Frontal cortex (tissue), 4 donors: ENCODE results near the gene RNU6-9. TPM values are rescaled to one million over a fixed set of nuclear protein-coding genes. Genes with fewer than 3 reads are reported as not detected.
A peak's percentile ranks its signal among the peaks of the same experiment; 100 is the strongest.

Experiments used
- DNase-seq, 2 donors: peaks; one replicate each; pipeline ENCODE4 v3.0.0; 2012; ENCODE audit warnings: low spot score in 2 of 2
- FAIRE-seq: peaks from 2 replicates; lab custom pipeline; 2012; peaks lifted over from hg19 to GRCh38; lab: Jason Lieb, UNC
- total RNA-seq: library from RNA; depleted of rRNA; stranded (reverse); fragments of >200 nt; gene quantifications from one replicate; pipeline ENCODE4 v1.2.3, GENCODE V29; 2014
- donor health status: control.
- donor health status: control.
- donor health status: control.

RNU6-9 gene
- total RNA-seq, 1 donor from 2014 or later = not detected

DNA sequence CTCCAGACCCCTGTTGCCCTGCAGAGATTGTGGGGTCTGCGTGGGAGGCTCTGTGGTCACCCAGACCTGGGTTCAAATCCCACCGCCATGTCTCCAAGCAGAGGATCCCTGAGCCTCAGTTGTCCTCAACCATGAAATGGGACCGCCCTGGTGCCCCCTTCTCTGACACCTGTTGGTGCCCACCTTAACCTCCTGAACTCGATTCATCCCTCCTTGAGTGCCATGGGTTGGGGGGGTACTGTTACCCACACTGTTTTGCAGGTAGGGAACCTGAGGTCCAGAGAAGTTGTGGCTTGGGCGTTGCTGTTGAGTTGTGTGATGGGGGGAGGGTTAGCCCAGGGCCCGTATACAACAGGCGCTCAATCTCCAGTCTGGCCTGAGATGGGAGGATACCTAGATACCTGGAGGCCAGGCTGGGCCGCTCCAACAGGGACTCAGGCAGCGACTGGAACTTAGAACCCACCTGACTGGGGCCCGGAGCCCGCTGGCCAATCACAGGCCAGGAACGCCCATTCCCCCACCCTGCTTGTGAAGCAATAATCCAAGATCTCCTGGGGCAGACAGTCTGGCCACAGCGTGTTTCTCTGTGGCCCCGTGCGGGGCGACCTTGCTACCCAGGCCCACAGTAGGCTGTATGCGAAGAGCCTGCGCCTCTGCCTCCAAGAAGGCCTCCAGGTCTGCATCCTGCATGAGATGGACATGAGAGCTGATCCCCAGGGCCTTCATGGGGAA is 35.4 kb downstream of the RNU6-9 start:
- FAIRE-seq = no peak
- DNase-seq = no peak

DNA sequence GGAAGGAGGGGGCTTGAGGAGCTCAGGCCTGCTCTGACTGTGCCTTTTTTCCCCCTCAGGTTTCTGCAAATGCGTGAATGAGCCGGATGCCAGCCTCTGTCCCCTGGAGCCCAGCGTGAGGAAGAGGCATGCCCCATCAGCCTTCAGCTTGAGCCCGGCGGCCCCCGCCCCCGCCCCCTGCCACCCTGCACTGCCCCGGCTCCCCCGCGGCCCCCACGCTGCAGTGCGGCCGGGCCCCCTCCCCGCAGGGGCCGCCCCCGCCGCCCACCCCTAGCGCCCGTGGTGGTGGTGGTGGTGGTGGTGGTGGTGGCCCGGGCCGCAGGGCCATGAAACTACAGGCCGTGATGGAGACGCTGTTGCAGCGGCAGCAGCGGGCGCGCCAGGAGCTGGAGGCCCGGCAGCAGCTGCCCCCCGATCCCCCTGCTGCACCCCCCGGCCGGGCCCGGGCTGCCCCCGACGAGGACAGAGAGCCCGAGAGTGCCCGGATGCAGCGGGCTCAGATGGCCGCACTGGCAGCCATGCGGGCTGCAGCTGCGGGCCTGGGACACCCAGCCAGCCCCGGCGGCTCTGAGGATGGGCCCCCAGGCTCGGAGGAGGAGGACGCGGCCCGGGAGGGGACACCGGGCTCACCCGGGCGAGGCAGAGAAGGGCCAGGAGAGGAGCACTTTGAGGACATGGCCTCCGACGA is 36.1 kb downstream of the RNU6-9 start:
- FAIRE-seq = no peak
- no peak for DNase-seq

DNA sequence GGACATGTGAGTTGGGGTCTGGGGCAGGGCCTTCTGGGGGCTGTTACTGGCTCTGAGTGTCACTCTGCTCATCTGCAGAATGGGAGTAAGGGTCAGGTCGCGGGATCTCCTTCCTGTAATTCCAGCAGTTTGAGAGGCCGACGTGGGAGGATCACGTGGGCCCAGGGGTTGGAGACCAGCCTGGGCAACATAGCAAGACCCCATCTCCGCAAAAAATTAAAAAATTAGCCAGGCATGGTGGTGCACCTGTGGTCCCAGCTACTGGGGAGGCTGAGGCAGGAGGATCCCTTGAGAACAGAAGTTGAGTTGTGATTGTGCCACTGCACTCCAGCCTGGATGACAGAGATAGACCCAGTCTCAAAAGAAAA is 36.6 kb downstream of the RNU6-9 start:
- no peak for DNase-seq
- FAIRE-seq = no peak

DNA sequence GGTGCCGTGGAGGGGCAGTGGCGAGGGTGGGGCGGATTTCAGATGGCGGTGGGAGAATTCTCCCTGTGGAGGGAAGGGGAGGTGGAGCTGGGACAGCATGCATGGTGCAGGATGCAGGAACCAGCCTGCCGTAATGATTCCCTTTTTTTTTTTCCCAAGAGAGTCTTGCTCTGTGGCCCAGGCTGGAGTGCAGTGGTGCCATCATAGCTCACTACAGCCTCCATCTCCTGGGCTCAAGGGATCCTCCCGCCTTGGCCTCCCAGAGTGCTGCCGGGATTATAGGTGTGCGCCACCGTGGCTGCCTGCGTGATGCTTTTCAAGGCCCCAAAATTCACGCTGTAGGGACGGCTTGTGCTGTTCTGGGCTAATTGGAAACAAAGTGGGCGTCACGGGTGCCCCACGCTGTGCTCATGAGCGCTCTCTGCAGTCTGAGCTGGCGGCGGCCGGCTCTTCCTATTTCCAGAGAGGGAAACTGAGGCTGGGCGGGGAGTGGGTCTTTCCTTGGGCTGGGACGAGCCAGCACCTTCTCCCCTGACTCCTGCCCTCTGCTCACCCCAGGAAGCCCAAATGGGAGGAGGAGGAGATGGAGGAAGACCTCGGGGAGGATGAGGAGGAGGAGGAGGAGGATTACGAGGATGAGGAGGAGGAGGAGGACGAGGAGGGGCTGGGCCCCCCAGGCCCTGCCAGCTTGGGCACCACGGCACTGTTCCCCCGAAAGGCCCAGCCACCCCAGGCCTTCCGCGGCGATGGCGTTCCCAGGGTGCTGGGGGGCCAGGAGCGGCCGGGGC is 38.8 kb downstream of the RNU6-9 start:
- DNase-seq (no peak), FAIRE-seq (no peak)

DNA sequence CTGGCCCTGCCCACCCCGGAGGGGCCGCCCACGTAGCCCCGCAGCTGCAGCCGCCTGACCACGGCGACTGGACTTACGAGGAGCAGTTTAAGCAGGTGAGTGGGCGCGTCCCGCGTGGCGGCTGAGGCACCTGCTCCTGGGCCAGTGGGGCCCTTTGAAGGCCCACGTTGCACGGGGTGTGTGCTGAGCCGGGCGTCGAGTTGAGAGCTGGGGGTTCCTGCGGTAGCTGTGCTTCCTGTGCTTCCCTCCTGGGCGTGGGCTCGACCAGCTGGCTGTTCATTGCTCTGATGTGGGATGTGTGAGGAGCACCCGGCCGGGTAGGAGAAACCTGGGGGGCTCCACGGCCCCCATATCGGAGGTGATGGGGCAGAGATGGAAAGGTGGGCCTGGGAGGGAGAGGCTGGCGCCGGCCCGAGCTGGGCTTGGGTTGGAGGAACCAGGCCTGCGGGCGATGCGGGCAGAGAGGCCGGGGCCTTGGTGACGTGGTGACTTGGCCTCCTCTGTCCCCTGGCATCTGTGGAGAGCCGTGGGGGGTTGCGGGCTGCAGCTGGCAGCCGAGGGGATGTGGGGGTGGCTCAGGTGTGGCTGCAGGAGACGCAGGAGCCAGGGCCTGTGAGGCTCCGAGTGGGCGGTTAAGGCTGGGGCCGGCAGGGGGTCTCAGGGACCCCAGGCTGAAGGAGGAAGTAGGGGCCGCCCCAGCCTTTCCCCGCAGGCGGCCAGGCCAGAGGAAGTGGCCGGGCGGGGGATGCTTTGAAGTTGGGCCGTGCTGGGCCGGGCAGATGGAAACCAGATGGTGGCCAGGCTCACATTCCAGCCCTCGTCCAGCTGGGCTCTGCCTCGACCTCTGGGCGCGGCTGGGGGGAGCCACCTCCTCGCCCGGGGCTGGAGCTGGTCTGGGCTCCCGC is 39.6 kb downstream of the RNU6-9 start:
- no peak for DNase-seq

DNA sequence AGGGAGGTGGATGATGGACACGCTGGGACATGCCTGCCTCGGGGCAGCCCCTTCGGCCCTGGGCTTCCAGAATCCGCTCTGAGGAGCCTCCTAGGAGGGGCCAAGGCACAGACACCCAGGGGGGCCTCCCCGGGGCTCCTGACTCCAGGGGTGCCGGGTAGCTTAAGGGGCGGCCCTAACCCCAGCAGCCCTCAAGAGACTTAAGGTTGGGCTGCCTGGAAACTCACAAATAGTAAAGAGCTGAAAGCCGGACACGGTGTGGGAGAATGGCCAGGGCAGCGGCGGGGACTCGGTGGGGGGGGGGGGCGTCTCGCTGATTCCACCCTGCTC is 40.2 kb downstream of the RNU6-9 start:
- DNase-seq (no peak), FAIRE-seq (no peak)

More for the DNA sequence above, 39.6 kb downstream of the RNU6-9 start:
- no peak for FAIRE-seq

DNA sequence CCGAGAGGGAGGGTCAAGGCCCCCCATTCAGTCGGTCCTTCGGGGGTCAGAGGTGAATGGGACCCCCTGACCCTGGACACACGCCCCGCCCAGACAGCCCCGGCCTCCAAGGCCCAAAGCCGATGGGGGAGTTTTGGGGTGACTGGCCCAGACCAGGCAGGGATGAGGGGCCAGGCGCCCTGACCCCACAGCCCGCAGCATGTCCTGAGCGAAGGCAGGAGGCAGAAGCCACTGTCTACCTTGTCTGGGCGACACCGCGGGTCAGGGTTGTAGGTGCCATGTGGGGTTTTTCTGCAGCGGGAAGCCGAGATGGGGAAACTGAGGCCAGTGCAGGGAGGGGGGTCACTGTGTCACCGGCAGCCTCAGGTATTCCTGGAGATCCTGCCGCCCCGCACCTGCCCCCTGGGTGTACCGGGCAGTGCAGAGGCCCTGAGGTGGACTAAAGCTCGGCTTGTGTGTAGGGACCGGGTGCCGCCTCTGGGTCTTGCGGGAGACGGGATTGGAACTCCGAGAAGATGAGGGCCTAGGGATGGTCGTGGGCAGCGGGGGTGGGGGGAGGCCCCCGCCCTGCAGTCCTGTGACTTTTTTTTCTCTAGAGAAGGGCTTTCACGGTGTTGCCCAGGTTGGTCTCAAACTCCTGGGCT is 41.0 kb downstream of the RNU6-9 start:
- no peak for FAIRE-seq
- no peak for DNase-seq

DNA sequence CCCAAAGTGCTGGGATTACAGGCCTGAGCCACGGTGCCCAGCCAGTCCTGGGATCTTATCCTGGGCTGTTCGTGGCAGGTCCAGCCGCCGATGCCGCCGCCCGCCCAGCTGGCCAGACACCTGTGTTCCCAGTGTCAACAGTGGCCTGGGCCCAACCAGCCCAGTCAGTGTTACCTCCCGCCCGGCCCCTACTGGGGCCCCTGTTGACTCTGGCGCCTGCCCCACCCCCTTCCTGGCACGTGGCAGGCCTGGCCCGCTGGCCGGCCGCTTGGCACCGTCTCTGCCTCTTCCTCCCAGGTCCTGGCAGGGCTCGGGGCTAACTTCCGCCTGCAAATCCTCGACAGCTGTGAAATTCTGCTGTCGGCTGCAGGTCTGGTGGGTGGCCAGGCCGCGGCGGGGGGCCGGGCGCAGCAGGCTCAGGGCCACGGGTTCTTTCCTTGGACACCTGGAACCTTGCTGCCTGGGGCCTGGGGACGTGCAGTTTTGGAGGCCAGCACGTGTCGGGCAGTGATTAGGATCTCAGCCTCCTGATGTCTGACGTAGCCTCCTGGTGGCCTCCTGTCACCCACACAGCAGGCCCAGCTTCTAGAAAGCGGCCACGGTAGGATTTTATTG is 41.7 kb downstream of the RNU6-9 start:
- DNase-seq = peak; percentile 79
- no peak for FAIRE-seq

DNA sequence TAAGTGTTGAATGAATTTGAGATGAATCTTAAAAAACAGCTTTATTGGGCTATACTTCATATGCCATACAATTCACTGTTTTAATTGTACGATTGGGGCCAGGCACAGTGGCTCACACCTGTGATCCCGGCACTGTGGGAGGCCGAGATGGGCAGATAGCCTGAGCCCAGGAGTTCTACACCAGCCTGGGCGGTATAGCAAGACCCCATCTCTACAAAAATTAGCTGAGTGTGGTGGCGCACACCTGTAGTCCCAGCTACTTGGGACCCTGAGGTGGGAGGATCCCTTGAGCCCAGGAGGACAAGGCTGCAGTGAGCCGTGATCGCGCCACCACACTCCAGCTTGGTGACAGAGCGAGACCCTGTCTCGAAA is 42.9 kb downstream of the RNU6-9 start:
- DNase-seq = no peak
- FAIRE-seq = no peak

DNA sequence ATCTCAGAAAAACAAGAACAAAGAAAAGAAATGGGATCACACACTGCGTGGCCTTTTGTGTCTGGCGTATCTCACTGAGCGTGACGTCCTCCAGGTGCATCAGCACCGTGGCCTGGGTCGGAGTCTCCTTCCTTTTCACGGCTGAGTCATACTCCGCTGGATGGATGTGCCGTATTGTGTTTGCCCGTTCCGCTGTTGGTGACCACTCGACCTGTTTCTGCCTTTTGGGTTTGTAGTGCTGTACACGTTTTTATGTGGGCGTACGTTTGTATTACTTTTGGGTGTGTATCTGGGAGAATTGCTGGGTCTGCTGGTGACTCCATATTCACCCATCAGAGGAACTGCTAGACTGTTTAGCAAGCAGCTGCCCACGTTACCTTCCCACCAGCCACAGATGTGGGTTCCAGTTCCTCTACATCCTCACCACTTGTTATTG is 44.0 kb downstream of the RNU6-9 start:
- DNase-seq = no peak
- no peak for FAIRE-seq

DNA sequence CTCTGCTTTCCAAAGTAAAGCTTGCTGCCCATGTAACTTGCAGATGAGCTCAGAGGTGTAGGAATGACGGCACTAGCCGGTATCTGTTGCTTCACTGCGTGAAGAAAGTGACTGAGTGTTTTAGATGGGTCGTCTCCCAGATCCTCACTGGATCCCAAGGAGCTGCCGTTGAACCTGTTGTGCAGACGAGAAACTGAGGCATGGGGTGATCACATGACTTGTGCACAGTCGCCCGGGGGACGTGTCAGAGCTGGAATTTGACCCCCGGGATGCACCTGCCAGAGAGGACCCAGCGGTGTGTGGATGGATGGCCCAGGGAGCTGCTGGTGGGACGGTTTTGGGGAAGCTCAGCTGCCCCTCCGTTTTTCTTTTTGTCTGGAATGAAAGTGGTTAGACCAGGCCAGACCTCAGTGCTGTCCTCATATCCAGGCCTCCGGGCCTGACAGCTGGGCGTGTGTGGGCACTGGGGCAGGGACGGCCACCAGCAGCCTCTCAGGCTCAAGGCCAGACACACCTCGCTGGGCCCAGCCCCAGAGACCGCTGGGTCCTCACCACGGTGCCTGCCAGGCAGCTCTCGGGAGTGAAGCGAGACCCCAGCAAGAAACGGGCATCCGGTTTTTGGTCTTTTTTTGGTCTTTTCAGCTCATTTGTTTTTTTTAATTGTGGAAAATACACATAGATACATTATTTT is 45.1 kb downstream of the RNU6-9 start:
- FAIRE-seq (no peak), DNase-seq (no peak)

DNA sequence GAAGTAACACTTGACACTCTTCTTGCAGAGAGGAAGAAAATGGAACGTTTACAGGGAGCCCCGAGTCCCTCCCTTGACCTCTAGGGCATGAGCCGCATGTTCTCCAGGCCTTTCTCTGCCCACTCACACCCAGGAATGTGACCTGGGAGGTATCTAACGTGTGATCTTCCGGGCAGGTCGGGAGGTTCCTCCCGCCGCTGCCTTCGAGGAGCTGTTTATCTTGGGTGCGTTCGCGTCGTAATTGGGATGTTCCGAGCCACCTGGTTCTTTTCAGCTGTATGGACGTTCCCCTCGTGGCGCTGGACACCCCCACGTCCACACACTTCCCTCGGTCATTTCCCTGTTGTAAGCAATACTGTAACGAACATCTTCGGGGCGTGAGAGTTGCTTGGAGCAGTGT is 46.2 kb downstream of the RNU6-9 start:
- FAIRE-seq (no peak), DNase-seq (no peak)

DNA sequence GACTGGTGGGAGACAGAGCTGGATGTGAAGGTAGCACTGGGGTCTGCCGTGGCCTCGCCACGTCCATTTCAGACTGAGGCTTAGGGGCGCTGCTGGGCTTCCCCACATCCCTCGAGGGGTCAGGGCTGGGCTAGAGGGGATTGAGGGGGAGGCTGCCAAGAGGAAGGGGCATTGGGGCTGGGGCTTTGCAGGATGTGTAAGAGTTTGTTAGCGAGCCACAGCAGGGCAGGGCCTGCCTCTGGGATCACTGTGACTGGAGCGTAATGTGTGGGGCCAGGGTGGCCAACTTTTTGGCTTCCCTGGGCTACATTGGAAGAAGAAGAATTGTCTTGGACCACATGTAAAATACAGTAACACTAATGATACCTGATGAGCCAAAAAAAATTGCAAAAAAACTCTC is 46.6 kb downstream of the RNU6-9 start:
- DNase-seq (no peak), FAIRE-seq (no peak)

DNA sequence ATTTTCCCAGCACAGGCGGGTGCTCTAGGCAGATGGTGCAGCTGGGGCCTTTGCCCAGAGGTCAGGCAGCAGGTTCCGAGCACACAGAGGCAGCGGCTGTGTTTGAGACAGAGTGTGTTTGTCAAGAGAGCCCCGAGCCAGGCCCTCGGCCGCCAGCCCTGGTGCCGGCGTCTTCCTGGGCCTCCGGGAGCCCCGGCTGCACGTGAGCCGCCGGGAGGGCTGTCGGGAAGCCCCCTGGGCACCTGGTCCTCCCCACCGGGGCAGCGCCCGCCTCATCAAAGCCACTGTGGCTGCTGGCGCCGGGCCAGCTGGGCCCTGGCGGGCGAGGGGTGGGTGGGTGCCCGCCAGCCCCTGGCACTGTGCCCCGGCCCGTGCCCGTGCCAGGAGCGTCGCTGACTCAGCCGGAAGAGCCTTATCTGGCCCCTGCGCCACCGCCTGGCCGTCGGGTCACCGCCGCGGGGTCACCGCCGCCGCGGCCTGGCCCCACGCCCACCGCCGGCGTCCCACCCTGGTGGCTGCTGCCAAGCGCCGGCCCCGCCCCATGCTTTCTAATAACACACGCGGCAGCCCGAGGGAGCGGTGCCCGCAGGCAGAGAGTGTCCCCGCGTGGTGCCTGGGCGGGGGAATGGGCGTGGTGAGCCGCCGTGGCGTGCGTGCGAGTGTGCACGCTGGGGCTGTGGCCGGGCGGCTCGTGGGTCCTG is 47.5 kb downstream of the RNU6-9 start:
- DNase-seq (peak; percentile 80 to 84), FAIRE-seq (no peak)

DNA sequence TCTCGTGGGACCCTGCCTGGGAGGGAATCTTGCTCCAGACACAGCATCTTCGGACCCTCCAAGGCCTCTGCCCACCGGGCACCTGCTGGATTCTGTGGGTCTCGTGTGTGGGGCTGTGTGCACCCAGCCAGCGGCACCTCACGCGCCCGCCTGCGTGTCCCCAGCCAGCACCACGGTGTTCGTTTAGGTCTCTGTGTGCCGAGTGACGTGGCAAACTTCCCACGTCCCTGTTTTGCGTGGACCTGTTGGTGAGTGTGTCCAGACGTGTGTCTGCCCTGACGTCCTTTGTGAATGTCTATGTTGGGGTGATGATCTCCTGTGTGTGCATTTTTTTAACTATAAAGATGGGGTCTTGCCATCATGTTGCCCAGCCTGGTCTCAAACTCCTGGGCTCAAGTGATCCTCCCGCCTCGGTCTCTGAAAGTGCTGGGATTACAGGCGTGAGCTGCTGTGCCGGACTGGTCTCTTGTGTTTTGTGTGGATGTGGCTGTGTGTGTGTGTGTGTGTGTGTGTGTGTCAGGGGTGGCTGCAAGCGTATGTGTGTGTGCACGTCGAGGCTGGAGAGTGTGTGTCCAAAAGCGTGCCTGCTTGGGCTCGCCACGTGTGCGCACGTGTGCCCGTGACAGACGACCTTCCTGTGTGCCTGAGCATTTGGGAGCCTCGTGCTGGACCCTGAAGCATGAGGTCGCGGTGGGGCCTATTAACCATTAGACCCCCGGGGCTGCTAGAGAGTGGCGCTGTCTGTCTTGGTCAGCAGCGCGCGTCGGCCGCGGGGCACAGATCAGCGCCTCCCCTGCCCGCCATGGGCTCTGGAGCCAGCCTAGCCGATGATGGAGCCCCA is 48.2 kb downstream of the RNU6-9 start:
- DNase-seq (no peak), FAIRE-seq (no peak)

DNA sequence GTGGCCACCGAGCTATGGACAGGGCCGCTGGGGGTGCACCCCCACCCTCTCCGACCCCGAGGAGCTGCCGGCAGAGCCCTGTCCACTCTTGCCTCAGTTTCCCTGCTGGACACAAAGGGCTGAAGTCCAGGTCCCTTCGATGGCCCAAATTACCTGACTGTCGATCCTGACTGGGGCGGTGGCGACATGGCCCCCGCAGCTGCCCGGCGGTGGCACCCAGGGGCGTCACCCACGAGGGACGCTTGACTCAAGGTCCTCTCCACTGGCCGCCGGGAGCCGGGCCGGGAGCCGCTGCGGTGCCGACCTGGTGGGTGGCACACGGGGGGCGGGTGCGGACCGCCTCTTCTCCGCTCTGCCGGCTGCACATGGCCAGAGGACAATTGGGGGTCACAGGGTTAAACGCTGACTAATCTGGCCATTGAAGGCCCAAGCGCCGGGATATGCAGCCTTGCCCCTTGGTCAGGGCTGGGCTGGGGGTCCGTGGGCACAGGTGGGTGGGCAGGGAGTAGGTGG is 48.9 kb downstream of the RNU6-9 start:
- FAIRE-seq (no peak), DNase-seq (no peak)
